ENCODE data around the gene HCRTR1.

Gene HCRTR1

GRCh38 chr1:31598980-31599379 lies 18.5 kb upstream of the HCRTR1 start:
- DNase-seq (ENCODE audit: low spot score) = no peak

DNA sequence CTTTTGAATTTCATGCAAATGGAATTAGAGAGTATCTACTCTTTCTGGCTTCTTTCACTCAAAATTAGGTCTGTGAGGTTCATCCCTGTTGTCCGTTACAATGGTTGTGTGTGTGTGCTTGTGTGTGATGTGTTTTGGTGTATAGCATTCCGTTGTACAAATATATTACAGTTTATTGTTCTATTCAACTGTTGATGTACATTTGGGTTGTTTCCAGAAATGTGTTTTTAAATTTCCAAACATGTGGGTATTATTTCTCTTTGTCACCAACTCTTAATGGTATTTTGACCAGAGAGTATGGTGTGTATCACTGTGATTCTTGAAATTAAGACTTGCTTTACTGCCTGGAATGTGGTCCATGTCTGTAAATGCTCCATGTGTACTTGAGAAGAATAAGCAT lies 16.8 kb upstream of the HCRTR1 start:
- DNase-seq (ENCODE audit: low spot score) = no peak

DNA sequence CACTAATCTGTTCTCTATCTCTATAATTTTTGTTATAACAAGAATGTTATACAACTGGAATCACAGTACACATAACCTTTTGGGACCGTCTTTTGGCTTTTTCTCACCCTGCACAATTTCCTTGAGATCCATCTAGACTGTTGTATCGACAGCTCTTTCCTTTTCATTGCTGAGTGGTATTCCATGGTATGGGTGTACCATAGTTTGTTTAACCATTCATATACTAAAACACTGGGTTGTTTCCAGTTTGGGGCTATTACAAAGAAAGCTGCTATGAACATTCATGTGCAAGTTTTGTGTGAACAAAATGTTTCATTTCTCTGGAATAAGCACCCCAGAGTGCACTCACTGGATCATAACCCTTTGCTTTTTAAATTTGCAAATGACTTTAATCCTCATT lies 15.4 kb upstream of the HCRTR1 start:
- no peak for DNase-seq (ENCODE audit: low spot score)

DNA sequence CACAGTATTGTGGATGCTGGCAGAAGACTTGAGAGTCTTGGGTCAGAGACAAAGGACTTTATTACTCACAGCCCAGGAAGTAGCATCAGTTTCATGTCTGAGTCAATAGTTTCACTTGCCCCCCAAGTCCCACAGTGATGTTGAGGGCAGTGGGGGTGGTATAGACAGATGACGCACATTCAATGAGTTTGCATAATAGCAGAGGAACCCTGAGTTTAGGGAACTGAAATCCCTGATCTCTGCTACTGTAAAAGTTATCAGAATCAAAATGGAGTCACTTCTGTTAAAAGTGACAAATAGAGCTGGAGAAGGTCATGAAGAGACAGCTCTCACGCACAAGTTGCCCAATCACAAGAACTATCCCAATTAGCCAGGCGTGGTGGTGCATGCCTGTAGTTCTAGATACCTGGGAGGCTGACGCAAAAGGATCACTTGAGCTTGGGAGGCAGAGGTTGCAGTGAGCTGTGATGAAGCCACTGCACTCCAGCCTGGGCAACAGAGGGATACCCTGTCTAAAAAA lies 11.5 kb upstream of the HCRTR1 start:
- DNase-seq (ENCODE audit: low spot score) = peak; percentile 83

- no peak for DNase-seq (ENCODE audit: low spot score)
Observed at GRCh38 chr1:31607360-31607759, 10.1 kb upstream of the HCRTR1 start.

DNA sequence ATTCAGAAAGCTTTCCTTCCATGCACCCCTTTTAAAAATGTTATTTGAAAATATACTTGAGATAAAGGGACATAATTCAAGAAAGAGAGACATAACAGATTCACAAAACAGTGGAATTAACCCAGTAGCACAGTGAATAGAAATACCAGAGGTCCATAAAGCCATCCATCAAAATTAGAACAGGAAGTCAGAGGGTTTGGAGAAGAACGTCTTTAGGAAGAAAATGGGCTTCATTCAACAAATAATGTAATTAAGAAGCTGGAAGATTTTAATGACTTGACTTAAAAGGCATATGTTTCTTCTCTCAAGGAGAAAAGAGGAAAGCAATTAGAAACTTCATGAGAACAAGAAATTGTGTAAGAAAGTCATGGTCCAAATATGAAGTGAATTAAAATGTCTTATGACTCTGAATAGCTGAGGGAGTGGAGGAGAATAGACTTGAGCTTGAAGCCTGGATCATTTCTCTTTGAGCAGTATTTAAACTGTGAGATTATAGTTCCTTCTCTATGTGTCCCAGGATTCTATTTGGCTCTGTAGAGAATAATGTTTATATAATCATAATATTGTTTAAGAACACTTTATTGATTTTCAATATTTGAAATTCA lies 7.9 kb upstream of the HCRTR1 start:
- no peak for DNase-seq (ENCODE audit: low spot score)

GRCh38 chr1:31614414-31615005 lies 3.0 kb upstream of the HCRTR1 start:
- no peak for DNase-seq (ENCODE audit: low spot score)

- no peak for DNase-seq (ENCODE audit: low spot score)
Observed at GRCh38 chr1:31615414-31615813, 2.1 kb upstream of the HCRTR1 start.

DNA sequence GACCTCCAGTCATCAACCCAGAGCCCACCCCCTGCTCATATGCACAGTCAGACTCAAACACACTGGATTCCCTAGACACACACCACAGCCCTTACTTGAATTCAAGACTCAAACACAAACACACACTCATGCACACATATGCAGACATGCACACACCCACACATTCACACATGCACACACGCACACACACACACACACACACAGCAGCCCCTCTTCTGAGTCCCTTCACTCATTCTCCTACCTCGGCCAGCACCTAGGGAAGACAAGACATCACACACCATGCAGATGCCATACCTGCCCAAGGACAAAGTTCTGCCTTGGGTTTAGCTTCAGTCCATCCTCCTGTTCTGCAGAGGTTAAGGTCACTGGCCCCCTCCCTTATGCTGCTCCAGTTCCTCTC lies 1.6 kb upstream of the HCRTR1 start:
- no peak for DNase-seq (ENCODE audit: low spot score)

- DNase-seq (ENCODE audit: low spot score) = peak; percentile 28
Observed at GRCh38 chr1:31617916-31618746, 642 bp downstream of the HCRTR1 start.

DNA sequence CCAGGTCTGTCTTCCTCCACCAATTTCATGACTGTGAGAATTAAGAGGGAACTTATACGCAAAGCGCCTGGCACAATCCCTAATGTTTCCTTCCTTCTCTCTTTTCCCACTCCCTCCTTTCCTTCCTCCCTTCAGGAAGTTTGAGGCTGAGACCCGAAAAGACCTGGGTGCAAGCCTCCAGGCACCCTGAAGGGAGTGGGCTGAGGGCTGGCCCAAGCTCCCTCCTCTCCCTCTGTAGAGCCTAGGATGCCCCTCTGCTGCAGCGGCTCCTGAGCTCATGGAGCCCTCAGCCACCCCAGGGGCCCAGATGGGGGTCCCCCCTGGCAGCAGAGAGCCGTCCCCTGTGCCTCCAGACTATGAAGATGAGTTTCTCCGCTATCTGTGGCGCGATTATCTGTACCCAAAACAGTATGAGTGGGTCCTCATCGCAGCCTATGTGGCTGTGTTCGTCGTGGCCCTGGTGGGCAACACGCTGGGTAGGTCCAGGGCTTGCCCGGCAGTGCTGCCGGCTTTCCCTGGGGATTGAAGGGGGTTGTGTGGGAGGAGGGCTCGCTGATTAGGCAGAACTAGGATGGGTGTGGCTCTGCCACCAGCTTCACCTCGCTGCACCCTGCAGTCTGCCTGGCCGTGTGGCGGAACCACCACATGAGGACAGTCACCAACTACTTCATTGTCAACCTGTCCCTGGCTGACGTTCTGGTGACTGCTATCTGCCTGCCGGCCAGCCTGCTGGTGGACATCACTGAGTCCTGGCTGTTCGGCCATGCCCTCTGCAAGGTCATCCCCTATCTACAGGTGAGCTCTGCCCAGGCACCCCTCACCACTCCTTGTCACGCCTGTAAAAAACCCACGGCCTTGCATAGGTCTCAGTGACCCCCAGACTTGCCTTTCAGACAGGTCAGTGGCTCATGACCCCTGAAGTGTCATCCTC lies 1.7 kb downstream of the HCRTR1 start:
- DNase-seq (ENCODE audit: low spot score) = no peak

- no peak for DNase-seq (ENCODE audit: low spot score)
Observed at GRCh38 chr1:31620631-31621497, 3.4 kb downstream of the HCRTR1 start.

DNA sequence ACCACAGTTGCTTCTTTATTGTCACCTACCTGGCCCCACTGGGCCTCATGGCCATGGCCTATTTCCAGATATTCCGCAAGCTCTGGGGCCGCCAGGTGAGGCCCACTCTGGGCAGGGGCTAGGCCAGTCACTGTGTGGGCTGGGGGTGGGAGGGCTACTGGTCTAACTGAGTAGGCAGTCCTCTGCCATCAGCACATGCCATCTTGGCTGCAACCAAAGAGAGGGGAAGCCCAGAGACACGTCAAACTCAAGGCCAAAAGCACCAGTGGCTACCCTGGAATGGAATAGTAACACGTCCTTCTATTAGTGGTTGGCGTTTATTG lies 4.0 kb downstream of the HCRTR1 start:
- no peak for DNase-seq (ENCODE audit: low spot score)

GRCh38 chr1:31621847-31622730 lies 4.6 kb downstream of the HCRTR1 start:
- DNase-seq (ENCODE audit: low spot score) = no peak

- DNase-seq (ENCODE audit: low spot score) = no peak
Observed at GRCh38 chr1:31623365-31623764, 5.9 kb downstream of the HCRTR1 start.

DNA sequence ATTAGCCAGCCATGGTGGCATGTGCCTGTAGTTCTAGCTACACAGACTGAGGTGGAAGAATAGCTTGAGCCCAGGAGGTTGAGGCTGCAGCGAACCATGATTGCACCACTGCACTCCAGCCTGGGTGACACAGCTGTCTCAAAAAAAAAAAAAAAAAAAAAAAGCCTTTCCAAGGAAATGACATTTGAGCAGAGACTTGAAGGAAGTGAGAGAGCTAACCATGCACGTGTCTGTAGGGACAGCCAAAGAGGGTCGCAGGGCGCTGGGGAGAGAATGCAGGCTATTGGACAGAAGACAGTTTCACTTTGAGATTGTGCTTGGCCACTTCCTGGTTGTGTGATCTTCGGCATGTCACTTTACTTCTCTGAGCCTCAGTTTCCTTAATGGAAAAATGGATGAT lies 6.8 kb downstream of the HCRTR1 start:
- DNase-seq (ENCODE audit: low spot score) = no peak

DNA sequence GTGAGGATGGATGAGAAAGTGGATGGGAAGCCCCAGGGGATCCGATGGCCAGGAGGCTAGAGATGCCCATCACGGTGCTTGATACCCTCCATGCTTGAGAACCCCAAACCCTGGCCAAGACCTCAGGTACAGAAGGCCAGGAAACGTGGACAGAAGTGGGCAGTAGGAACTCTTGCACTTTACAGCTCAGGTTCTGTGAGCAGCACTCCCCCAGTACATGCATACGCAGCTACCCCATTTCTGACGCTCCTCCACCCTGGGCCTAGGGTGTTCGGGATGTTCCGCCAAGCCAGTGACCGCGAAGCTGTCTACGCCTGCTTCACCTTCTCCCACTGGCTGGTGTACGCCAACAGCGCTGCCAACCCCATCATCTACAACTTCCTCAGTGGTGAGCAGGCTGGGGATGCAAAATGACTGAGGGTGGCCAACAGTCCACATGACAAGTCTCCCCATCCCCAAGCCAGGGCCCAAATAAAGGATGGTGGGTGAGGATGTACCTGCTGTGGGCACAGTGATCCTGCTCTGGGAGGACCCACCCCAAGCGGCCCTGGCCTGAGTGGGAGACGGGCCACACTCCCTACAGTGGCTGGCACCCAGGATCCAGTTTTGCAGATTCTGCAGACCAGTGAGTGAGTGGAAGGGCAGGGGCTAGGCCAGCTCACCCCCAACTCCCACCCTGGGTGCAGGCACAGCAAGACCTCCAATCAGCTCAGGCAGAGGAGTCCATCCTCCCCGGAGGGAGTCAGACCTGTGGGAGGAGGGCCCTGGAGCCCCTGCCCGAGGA lies 7.4 kb downstream of the HCRTR1 start:
- DNase-seq (ENCODE audit: low spot score) = no peak

DNA sequence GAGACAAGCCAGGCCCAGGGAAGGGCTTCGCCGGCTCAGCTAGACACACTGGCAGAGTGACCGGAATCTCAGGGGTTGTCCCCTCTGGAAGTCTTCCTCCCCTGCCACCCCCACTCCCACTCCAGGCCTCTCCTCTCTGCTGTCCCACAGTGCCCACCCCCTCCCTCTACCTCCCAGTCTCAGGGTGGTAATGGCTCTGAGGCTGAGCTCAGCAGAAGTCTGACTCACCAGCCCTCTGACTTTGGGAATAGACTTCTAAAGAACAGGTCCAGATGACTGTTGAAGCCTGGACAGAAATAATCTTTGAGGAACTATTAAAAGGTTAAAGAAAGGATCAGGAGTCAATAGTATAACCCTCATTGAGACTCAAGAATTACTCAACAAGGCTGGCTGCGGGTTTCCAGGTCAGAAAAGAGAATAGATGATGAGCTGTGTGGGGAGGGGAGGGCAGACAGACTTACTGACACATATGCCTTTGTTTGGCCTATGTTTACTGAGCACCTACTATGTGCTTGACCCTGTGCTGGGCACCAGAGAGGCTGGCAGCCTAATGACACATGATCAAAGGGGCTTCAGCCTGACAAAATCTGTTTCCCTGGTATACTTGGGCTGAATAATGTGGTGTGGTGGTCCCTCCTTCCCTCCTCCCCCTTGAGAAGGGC lies 8.2 kb downstream of the HCRTR1 start:
- no peak for DNase-seq (ENCODE audit: low spot score)
